Measurements from ENCODE around the gene TCEANC2.

- TF ChIP-seq CTCF (IDR thresholded peaks at IDR 0.05) (peak in 1 of 4 experiments; percentile 35), POLR2A (IDR thresholded peaks at IDR 0.05) (peak; percentile 90), POLR2AphosphoS5 (IDR thresholded peaks at IDR 0.05) (peak; percentile 98)
Measured at GRCh38 chr1:54052934-54053744, at the start of gene TCEANC2, which contains the start of gene TMEM59.
